PC-9 (cell line): ENCODE data around the gene CD38. TPM values are rescaled to one million over a fixed set of nuclear protein-coding genes. Genes with fewer than 3 reads are reported as not detected.

Experiments
- BruUV-seq: library from RNA; stranded (reverse); fragments of 400-500 nt; replicated peaks from 2 replicates; lab custom pipeline; 2021; lab: Mats Ljungman, UMichigan
- CTCF ChIA-PET: fragments of 300-600 bp; sonication (Branson Sonifier 250); formaldehyde crosslinking; loops from one replicate; lab custom pipeline; 2022; ENCODE audit warnings: antibody characterized with exemption; lab: Charles Lee
- POLR2A ChIA-PET: fragments of 300-600 bp; sonication (Branson Sonifier 250); formaldehyde crosslinking; loops from one replicate; lab custom pipeline; 2022; ENCODE audit warnings: antibody characterized with exemption; ENCODE audit not compliant: unreplicated experiment; lab: Charles Lee
- DNase-seq, 2 experiments: peaks; one replicate each; pipeline versions ENCODE4 v3.0.0 to v3.0.0-alpha.2; 2015 to 2022; ENCODE audit warnings: mixed read lengths in 1 of 2
- H2AFZ ChIP-seq: fragments of 200-600 bp; sonication (generic); 2 replicates; pipeline ENCODE4 v1.8.1; 2017; ENCODE audit warnings: antibody characterized with exemption
- H3F3A ChIP-seq: fragments of 200-600 bp; sonication (generic); 2 replicates; pipeline ENCODE4 v1.8.1; 2017; ENCODE audit warnings: antibody characterized with exemption, mild to moderate bottlenecking, low read depth; ENCODE audit not compliant: insufficient read depth
- H3K27ac ChIP-seq: fragments of 200-600 bp; sonication (generic); 2 replicates; pipeline ENCODE4 v1.6.1; 2016; ENCODE audit warnings: mixed run types
- H3K27me3 ChIP-seq: fragments of 200-600 bp; sonication (generic); 2 replicates; pipeline ENCODE4 v1.6.1; 2016; ENCODE audit warnings: low read depth, mixed run types; ENCODE audit not compliant: insufficient read depth
- H3K36me3 ChIP-seq: fragments of 200-600 bp; sonication (generic); 2 replicates; pipeline ENCODE4 v1.6.1; 2016; ENCODE audit warnings: low read depth, mixed run types
- H3K4me1 ChIP-seq: fragments of 200-600 bp; sonication (generic); replicated peaks from 2 replicates; pipeline ENCODE4 v1.6.1; 2016; ENCODE audit warnings: mixed run types; ENCODE audit not compliant: insufficient read depth
- H3K4me2 ChIP-seq: fragments of 200-600 bp; sonication (generic); 2 replicates; pipeline ENCODE4 v1.6.1; 2017; ENCODE audit warnings: mixed run types
- H3K4me3 ChIP-seq: fragments of 200-600 bp; sonication (generic); 2 replicates; pipeline ENCODE4 v1.6.1; 2016; ENCODE audit warnings: mixed run types
- H3K79me2 ChIP-seq: fragments of 200-600 bp; sonication (generic); 2 replicates; pipeline ENCODE4 v1.6.1; 2017; ENCODE audit warnings: low read depth, mixed run types
- H3K9me2 ChIP-seq: fragments of 200-600 bp; sonication (generic); 2 replicates; pipeline ENCODE4 v1.8.1; 2017; ENCODE audit warnings: mild to moderate bottlenecking; ENCODE audit not compliant: insufficient read depth
- H3K9me3 ChIP-seq: fragments of 200-600 bp; sonication (generic); 2 replicates; pipeline ENCODE4 v1.8.1; 2016; ENCODE audit warnings: low read depth; ENCODE audit not compliant: insufficient read depth
- H4K20me1 ChIP-seq: fragments of 200-600 bp; sonication (generic); 2 replicates; pipeline ENCODE4 v1.8.1; 2017; ENCODE audit not compliant: insufficient read depth
- EZH2 ChIP-seq: fragments of 200-600 bp; sonication (generic); IDR thresholded peaks from 2 replicates; pipeline ENCODE4 v1.8.0; 2017; ENCODE audit warnings: antibody characterized with exemption, low read depth
- intact Hi-C: fragments of 100-400 bp; cut with micrococcal nuclease; formaldehyde crosslinking; loops from one replicate; pipeline ENCODE4 v1.10.0; 2022; ENCODE audit not compliant: unreplicated experiment
- total RNA-seq: library from RNA; stranded (reverse); gene quantifications from 2 replicates; pipeline ENCODE4 v1.2.3, GENCODE V29; 2021
- TF ChIP-seq, protein P1 (sequence below): fragments of 200-600 bp; sonication (generic); conservative IDR thresholded peaks from 2 replicates; pipeline ENCODE4 v1.6.1; 2017; ENCODE audit warnings: mixed run types, antibody characterized with exemption, mild to moderate bottlenecking, moderate library complexity

Gene CD38
- total RNA-seq, 1 experiment from 2014 or later = 0.90 TPM

DNA sequence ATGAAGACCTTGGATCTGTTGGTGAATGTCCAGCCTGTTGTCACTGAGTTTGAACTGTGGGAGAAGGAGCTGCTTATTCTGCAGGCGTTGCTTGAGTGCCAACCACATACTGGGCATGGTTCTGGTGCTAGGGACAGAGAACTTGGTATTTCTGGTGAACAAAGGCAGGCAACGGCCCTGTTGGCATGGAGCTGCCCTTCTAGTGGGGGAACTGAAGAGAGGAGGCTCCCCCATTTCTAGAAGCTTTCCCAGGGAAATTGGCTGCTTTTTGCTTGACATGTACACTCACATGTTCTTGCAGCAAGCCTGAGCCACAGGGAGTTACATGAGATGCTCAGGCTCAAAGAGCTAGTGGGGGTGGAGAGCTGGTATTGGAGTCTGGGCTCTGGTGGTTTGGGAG is 8.9 kb upstream of the CD38 start:
- BruUV-seq = no TSS peak
- ChIA-PET CTCF (no interaction called here), POLR2A (no interaction called here)
- TF ChIP-seq, protein P1, sequence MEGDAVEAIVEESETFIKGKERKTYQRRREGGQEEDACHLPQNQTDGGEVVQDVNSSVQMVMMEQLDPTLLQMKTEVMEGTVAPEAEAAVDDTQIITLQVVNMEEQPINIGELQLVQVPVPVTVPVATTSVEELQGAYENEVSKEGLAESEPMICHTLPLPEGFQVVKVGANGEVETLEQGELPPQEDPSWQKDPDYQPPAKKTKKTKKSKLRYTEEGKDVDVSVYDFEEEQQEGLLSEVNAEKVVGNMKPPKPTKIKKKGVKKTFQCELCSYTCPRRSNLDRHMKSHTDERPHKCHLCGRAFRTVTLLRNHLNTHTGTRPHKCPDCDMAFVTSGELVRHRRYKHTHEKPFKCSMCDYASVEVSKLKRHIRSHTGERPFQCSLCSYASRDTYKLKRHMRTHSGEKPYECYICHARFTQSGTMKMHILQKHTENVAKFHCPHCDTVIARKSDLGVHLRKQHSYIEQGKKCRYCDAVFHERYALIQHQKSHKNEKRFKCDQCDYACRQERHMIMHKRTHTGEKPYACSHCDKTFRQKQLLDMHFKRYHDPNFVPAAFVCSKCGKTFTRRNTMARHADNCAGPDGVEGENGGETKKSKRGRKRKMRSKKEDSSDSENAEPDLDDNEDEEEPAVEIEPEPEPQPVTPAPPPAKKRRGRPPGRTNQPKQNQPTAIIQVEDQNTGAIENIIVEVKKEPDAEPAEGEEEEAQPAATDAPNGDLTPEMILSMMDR = no peak
- TF ChIP-seq EZH2 = no peak
- no peaks in the 10 kb centered on the region for H4K20me1 ChIP-seq
- intact Hi-C loops = no loop called here
- peaks cover 9% of the 10 kb centered on the region; the same call in 1 of the 2 replicates for H3K4me1 ChIP-seq
- no peak overlapping the region for H3K27ac ChIP-seq
- H3K4me3 ChIP-seq = no peak overlapping the region
- H3K79me2 ChIP-seq = no peaks in the 10 kb centered on the region
- no peaks in the 10 kb centered on the region for H3K36me3 ChIP-seq
- no peak overlapping the region for H3K4me2 ChIP-seq
- H3K9me2 ChIP-seq = no peaks in the 10 kb centered on the region
- DNase-seq = no peak
- H3F3A ChIP-seq = no peaks in the 10 kb centered on the region; the same call in 1 of the 2 replicates
- H2AFZ ChIP-seq = no peak overlapping the region
- H3K9me3 ChIP-seq = no peaks in the 10 kb centered on the region
- no peaks in the 10 kb centered on the region for H3K27me3 ChIP-seq

DNA sequence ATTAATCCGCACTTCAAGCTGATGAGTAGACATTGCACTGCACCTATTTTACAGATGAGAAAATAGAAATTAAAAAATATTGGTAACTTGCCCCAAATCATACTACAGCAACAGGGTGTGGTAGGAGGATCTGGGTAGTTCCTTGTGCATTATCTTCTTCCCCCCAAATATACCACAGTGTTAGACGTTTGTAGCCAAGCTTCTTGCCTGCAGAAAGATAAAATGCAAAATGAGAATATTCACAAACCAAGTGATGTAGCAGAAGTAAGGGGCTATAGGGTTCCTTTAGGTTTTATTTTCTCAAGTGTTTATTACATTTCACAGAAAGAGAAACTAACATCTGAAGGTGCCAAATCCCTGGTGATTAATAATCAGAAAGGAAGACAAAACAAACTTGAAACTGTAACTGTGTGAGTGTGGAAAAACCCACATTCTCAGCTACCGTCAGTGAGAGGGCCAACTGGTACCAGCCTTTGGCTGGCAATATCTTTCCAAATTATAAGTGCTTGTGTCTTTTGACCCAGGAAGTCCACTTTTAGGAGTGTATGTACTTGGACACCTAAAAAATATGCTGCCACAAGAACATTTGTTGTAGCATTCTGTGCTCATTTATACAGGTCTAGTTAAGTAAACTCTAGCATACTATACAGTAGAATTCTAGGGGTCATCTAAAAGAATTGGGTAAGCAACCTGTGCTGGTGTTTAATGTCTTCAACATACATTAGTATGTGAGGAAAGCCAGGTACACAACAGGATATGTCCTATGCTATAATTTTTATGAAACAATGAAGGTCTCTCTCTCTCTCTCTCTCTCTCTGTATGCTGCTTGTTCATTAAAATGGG is 6.7 kb upstream of the CD38 start:
- CTCF ChIA-PET = no interaction called here
- BruUV-seq = no TSS peak
- Histone ChIP-seq H3K4me3 (no peak overlapping the region), H4K20me1 (no peaks in the 10 kb centered on the region), H3F3A (no peaks in the 10 kb centered on the region; the same call in 1 of the 2 replicates), H2AFZ (no peak overlapping the region), H3K79me2 (no peaks in the 10 kb centered on the region), H3K27me3 (no peaks in the 10 kb centered on the region), H3K9me2 (no peaks in the 10 kb centered on the region), H3K4me2 (no peak overlapping the region), H3K4me1 (peaks cover 14% of the 10 kb centered on the region), H3K27ac (no peak overlapping the region), H3K9me3 (no peaks in the 10 kb centered on the region), H3K36me3 (no peaks in the 10 kb centered on the region)
- no peak for DNase-seq
- intact Hi-C loops = loop anchor here (10.0 kb wide), 1 partner anchor 117 kb away; the partner anchor contains the start of gene FBXL5
- TF ChIP-seq, protein P1 = no peak
- no peak for TF ChIP-seq EZH2
- POLR2A ChIA-PET = no interaction called here

- Histone ChIP-seq H3F3A (no peaks in the 10 kb centered on the region; the same call in 1 of the 2 replicates), H3K4me2 (0 out of 2 replicates have a peak overlapping the region, but pooled peaks have one; percentile 23), H3K9me3 (no peaks in the 10 kb centered on the region), H3K27ac (peak overlapping the region; percentile 65), H3K4me3 (no peak overlapping the region), H3K4me1 (peaks cover 14% of the 10 kb centered on the region), H4K20me1 (no peaks in the 10 kb centered on the region), H2AFZ (peak overlapping the region; percentile 60; the same call in 1 of the 2 replicates), H3K27me3 (no peaks in the 10 kb centered on the region), H3K36me3 (no peaks in the 10 kb centered on the region), H3K9me2 (no peaks in the 10 kb centered on the region), H3K79me2 (no peaks in the 10 kb centered on the region)
- ChIA-PET CTCF (no interaction called here), POLR2A (interaction anchor here (0.6 to 0.7 kb wide), 3 partner anchors 9 to 119 kb away, joined by 3 to 7 read pairs (median 3); no protein-coding TSS in a partner anchor)
- no TSS peak for BruUV-seq
- TF ChIP-seq, protein P1 = no peak
- TF ChIP-seq EZH2 = no peak
- peak; percentile 59 to 96 for DNase-seq
- intact Hi-C loops = loop anchor here (1.0 to 10.0 kb wide), 2 partner anchors 84 to 119 kb away; partner anchors contain the start of gene FBXL5
Measured at GRCh38 chr4:15774020-15774420, 4.1 kb upstream of the CD38 start.
